ENCODE results near the gene CPB1. TPM values are rescaled to one million over a fixed set of nuclear protein-coding genes. Genes with fewer than 3 reads are reported as not detected.
"Not testable (repeated sequence)": the region's sequence is repeated elsewhere in the genome, so short reads cannot be mapped to it uniquely, and the experiment has no call there.

CPB1 gene
- 1 to 10 TPM; 2.0 to 3.6 TPM for total RNA-seq
- long read RNA-seq, donor 1, result 0 reads
- long read RNA-seq, donor 2, partial matches to known transcripts, result 0 of 1 reads
- long read RNA-seq, donor 2, other reads (novel, unspliced or antisense), result 0 of 1 reads

- intact Hi-C loops (cut with DNase I), result no loop called here
- DNase-seq (ENCODE audit: low spot score), result no peak
These were observed at the start of gene CPB1 for GRCh38 chr3:148827585-148827984. Gene CPB1 (plus strand): TSS chr3:148827811. CDS start chr3:148827824, 13 bp downstream.

GRCh38 chr3:148778926-148779325, 48.7 kb upstream of the CPB1 start:
- intact Hi-C loops (cut with DNase I), result no loop called here
- DNase-seq (ENCODE audit: low spot score), result no peak

- DNase-seq (ENCODE audit: low spot score); intact Hi-C loops (cut with DNase I): not testable (repeated sequence)
These were observed 42.6 kb upstream of the CPB1 start for GRCh38 chr3:148785026-148785425.

- intact Hi-C loops (cut with DNase I); DNase-seq (ENCODE audit: low spot score): not testable (repeated sequence)
These were observed 41.5 kb upstream of the CPB1 start for GRCh38 chr3:148786159-148786558.

GRCh38 chr3:148789146-148789545, 38.5 kb upstream of the CPB1 start:
- intact Hi-C loops (cut with DNase I), result no loop called here
- no peak for DNase-seq (ENCODE audit: low spot score)

GRCh38 chr3:148789906-148790305, 37.7 kb upstream of the CPB1 start:
- intact Hi-C loops (cut with DNase I), result no loop called here
- no peak for DNase-seq (ENCODE audit: low spot score)

- DNase-seq (ENCODE audit: low spot score), result no peak
- intact Hi-C loops (cut with DNase I), result no loop called here
These were observed 37.2 kb upstream of the CPB1 start for GRCh38 chr3:148790370-148790769.

GRCh38 chr3:148790851-148791735, 36.5 kb upstream of the CPB1 start:
- DNase-seq (ENCODE audit: low spot score), result peak; percentile 80
- intact Hi-C loops (cut with DNase I), result no loop called here

- intact Hi-C loops (cut with DNase I), result no loop called here
- no peak for DNase-seq (ENCODE audit: low spot score)
These were observed 35.7 kb upstream of the CPB1 start for GRCh38 chr3:148791920-148792319.

- intact Hi-C loops (cut with DNase I), result no loop called here
- DNase-seq (ENCODE audit: low spot score), result no peak
These were observed 35.1 kb upstream of the CPB1 start for GRCh38 chr3:148792516-148792915.

GRCh38 chr3:148796799-148797198, 30.8 kb upstream of the CPB1 start:
- intact Hi-C loops (cut with DNase I), result no loop called here
- DNase-seq (ENCODE audit: low spot score), result no peak

- no peak for DNase-seq (ENCODE audit: low spot score)
- intact Hi-C loops (cut with DNase I), result no loop called here
These were observed 29.8 kb upstream of the CPB1 start for GRCh38 chr3:148797795-148798194.

- intact Hi-C loops (cut with DNase I), result no loop called here
These were observed 27.2 kb upstream of the CPB1 start for GRCh38 chr3:148800414-148800813.

GRCh38 chr3:148809835-148810234, 17.8 kb upstream of the CPB1 start:
- intact Hi-C loops (cut with DNase I), result no loop called here

More at GRCh38 chr3:148800414-148800813, 27.2 kb upstream of the CPB1 start:
- DNase-seq (ENCODE audit: low spot score), result no peak

GRCh38 chr3:148815316-148816110, 12.1 kb upstream of the CPB1 start:
- intact Hi-C loops (cut with DNase I), result no loop called here
- DNase-seq (ENCODE audit: low spot score), result no peak

More at GRCh38 chr3:148809835-148810234, 17.8 kb upstream of the CPB1 start:
- DNase-seq (ENCODE audit: low spot score), result no peak

GRCh38 chr3:148816427-148816826, 11.2 kb upstream of the CPB1 start:
- intact Hi-C loops (cut with DNase I), result no loop called here
- DNase-seq (ENCODE audit: low spot score), result no peak

- intact Hi-C loops (cut with DNase I), result no loop called here
- no peak for DNase-seq (ENCODE audit: low spot score)
These were observed 10.6 kb upstream of the CPB1 start for GRCh38 chr3:148816981-148817525.

GRCh38 chr3:148820361-148821245, 7.0 kb upstream of the CPB1 start:
- no peak for DNase-seq (ENCODE audit: low spot score)
- intact Hi-C loops (cut with DNase I), result no loop called here

GRCh38 chr3:148823026-148823425, 4.6 kb upstream of the CPB1 start:
- no peak for DNase-seq (ENCODE audit: low spot score)
- intact Hi-C loops (cut with DNase I), result no loop called here
